ENCODE results near the gene CLDN5.

Gene CLDN5

GRCh38 chr22:19525666-19526065 is 1.5 kb upstream of the CLDN5 start:
- in situ Hi-C loops (cut with MboI; ENCODE audit: low sequenced_read_pairs, unreplicated experiment) = no loop called here
- no peak for TF ChIP-seq CTCF (IDR thresholded peaks at IDR 0.05; ENCODE audit: borderline replicate concordance, control extremely low read depth, extremely low read depth, insufficient read depth, missing control alignments)
- DNase-seq (ENCODE audit: low spot score) = no peak

- TF ChIP-seq CTCF (IDR thresholded peaks at IDR 0.05; ENCODE audit: borderline replicate concordance, control extremely low read depth, extremely low read depth, insufficient read depth, missing control alignments) = no peak
- no peak for DNase-seq (ENCODE audit: low spot score)
- in situ Hi-C loops (cut with MboI; ENCODE audit: low sequenced_read_pairs, unreplicated experiment) = no loop called here
Measured at GRCh38 chr22:19525116-19525660, 978 bp upstream of the CLDN5 start.

- in situ Hi-C loops (cut with MboI; ENCODE audit: low sequenced_read_pairs, unreplicated experiment) = no loop called here
- DNase-seq (ENCODE audit: low spot score) = no peak
- no peak for TF ChIP-seq CTCF (IDR thresholded peaks at IDR 0.05; ENCODE audit: borderline replicate concordance, control extremely low read depth, extremely low read depth, insufficient read depth, missing control alignments)
Measured at GRCh38 chr22:19523240-19524169, 705 bp downstream of the CLDN5 start.

GRCh38 chr22:19522881-19523239 is 1.4 kb downstream of the CLDN5 start:
- no peak for DNase-seq (ENCODE audit: low spot score)
- TF ChIP-seq CTCF (IDR thresholded peaks at IDR 0.05; ENCODE audit: borderline replicate concordance, control extremely low read depth, extremely low read depth, insufficient read depth, missing control alignments) = no peak
- in situ Hi-C loops (cut with MboI; ENCODE audit: low sequenced_read_pairs, unreplicated experiment) = no loop called here

GRCh38 chr22:19522190-19522880 is 1.9 kb downstream of the CLDN5 start:
- in situ Hi-C loops (cut with MboI; ENCODE audit: low sequenced_read_pairs, unreplicated experiment) = no loop called here
- no peak for TF ChIP-seq CTCF (IDR thresholded peaks at IDR 0.05; ENCODE audit: borderline replicate concordance, control extremely low read depth, extremely low read depth, insufficient read depth, missing control alignments)
- DNase-seq (ENCODE audit: low spot score) = no peak

- in situ Hi-C loops (cut with MboI; ENCODE audit: low sequenced_read_pairs, unreplicated experiment) = no loop called here
- no peak for TF ChIP-seq CTCF (IDR thresholded peaks at IDR 0.05; ENCODE audit: borderline replicate concordance, control extremely low read depth, extremely low read depth, insufficient read depth, missing control alignments)
- no peak for DNase-seq (ENCODE audit: low spot score)
Measured at GRCh38 chr22:19520566-19521305, 3.5 kb downstream of the CLDN5 start.
